NCI-H460 (cell line): ENCODE data around the gene ASB1. TPM values are rescaled to one million over a fixed set of nuclear protein-coding genes. Genes with fewer than 3 reads are reported as not detected.
"Not testable (repeated sequence)": the region's sequence is repeated elsewhere in the genome, so short reads cannot be mapped to it uniquely, and the experiment has no call there.

ENCODE experiments used
- DNase-seq: peaks from one replicate; pipeline ENCODE4 v3.0.0-alpha.2; 2016; ENCODE audit warnings: low read depth; ENCODE audit errors: extremely low read depth
- total RNA-seq: library from RNA; depleted of rRNA; stranded (reverse); fragments of >200 nt; shearing (Covaris generic); gene quantifications from 2 replicates; pipeline ENCODE4 v1.2.3, GENCODE V29; 2014

Gene ASB1
- total RNA-seq, 1 experiment from 2014 or later, result 36.7 TPM

DNA sequence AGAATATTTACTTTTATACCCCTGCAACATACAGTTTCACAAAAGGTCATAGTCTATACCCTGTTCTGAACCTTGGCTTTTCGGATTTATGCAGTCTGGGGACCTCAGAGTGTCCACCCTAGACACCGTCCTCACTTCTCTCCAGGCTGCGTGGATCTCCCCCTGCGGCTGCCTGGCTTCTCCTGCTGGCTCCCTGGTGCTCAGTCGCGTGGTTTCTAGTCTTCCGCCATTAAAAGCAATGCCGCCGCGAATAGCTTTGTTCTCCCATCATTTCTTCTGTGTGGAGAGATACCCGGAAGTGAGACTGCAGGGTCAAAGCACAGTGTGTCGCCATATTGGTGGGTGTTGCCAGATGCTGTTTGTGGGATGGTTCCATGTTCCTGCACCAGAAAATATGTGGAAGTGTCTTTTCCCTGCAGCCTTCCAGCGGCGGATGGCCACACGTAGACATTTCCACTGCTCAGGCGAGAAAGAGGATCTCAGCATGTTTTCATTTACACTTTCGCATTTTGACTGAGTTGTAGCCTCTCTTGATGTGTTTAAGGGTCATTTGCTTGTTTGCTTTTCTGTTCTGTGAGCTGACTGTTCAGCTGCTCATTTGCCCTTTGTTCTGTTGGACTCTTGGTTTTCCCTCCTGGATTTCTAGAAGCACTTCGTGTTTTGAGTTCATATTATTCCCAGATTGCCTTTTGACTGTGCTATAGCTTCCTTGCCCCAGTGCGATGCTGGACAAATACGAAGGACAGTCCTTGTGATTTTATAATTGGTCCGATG lies 22.9 kb upstream of the ASB1 start:
- no peak for DNase-seq

DNA sequence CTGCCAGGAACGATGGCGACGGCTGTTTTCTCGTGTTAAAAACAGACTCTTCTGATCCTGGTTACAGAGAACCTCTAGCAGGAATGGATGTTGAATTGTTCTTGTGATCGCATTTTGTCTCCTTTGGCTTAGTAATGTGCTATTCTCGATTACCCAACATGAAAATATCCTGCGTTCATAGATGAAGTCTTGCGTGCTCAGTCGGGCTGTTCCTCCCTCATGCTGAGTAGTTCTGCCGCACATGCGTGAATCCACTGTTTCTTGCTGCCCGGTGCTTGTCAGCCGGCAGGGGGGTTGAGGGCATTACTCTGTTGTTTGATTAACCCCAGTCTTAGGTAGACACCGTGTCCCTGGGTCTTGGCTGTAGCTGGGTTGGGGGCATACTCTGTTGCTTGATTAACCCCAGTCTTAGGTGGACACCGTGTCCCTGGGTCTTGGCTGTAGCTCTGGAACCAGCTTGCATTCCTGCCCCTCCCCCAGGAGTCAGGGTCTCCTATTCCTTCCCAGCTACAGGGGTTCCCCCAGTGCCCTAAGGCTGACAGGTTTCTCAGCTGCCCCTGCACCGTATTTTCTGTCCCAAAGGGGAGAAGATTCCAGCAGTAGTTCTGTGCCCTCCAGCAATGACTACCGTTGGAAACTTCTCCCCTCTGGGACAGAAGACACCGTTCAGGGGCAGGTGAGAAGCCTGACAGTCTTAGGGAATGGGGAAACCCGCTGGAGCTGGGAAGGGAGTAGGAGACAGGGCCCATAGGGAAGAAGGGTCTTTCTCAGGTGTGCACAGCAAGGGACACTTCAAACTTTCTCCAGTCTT lies 22.1 kb upstream of the ASB1 start:
- no peak for DNase-seq

DNA sequence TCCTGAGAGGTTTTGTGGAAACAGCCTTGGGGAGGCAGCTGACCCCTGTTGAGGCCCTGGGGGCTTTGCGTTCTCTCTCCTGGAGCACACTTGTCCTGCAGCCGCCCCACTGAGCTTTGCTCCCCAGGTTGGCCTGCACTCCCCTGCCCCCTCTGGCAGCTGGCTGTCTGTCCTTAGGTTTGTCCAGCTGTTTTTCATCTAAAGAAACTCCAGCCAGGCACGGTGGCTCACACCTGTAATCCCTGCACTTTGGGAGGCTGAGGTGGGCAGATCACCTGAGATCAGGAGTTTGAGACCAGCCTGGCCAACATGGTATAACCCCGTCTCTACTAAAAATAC lies 21.5 kb upstream of the ASB1 start:
- not testable (repeated sequence) for DNase-seq

DNA sequence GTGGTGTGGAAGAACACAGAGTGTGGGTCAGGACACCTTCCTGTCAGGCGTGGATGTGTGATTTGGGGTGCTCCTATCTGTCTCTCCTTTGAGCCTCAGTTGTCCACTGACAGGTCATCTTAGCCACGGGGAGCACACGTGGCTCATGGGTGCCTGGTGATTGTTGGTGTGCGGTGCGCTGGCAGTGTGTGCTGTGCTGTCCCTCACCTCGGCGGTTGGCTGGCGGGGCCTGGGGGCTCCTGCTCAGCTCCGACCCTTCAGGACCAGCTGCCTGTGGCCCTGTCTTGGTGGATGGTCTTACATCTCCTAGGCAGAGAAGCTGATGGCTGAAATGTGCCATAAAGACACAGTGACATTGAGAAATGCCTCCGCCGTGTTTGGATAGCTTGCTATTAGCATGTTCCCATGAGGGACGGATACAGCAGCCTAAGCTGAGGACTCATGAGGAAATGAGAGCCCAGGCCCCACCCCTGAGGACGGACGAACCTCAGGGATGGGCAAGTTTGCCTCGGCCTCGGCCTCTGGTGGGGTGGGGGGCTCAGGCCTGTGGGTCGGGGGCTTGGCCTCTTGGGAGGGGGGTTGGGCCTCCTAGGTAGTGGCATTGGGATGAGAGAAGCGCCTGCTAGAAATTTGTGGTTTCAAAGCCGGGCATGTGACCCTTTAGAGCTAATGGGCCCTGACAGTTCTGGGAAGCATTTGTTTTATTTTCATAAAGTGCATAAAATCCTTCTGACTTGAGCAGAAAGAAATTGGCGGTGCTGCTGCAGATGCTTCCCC lies 20.3 kb upstream of the ASB1 start:
- no peak for DNase-seq

DNA sequence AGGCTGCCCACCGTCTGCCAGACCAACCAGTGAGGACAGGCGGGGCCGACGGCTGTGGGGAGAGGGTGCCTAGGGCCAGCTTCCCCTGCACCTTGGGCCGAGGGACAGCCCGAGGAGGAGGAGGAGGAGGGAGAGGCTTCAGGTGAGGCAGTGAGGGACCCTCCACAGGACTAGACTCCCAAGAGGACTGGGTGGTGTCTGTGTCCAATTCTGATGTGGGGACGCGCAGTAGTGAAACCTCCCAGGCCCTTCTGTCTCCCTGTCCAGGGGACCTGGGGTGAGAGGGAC lies 19.8 kb upstream of the ASB1 start:
- DNase-seq, result no peak

DNA sequence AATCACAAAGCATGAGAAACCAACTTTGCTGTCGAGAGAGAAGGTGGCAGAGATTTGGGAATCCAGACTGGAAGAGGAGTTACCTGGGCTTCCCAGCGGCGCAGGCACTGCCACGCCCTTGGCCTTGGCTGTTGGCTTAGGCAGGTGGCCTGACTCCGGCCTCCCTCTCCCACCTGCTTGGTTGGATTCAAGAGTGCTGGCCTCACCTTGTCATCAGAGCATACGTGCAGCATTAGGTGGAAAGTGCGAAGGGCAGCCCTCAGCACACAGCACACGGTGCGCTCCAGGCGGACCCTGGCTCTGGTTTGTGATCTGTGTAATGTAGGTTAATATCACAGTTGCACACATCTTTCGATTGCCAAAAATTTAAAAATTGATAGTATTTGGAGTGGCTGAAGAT lies 19.2 kb upstream of the ASB1 start:
- no peak for DNase-seq

DNA sequence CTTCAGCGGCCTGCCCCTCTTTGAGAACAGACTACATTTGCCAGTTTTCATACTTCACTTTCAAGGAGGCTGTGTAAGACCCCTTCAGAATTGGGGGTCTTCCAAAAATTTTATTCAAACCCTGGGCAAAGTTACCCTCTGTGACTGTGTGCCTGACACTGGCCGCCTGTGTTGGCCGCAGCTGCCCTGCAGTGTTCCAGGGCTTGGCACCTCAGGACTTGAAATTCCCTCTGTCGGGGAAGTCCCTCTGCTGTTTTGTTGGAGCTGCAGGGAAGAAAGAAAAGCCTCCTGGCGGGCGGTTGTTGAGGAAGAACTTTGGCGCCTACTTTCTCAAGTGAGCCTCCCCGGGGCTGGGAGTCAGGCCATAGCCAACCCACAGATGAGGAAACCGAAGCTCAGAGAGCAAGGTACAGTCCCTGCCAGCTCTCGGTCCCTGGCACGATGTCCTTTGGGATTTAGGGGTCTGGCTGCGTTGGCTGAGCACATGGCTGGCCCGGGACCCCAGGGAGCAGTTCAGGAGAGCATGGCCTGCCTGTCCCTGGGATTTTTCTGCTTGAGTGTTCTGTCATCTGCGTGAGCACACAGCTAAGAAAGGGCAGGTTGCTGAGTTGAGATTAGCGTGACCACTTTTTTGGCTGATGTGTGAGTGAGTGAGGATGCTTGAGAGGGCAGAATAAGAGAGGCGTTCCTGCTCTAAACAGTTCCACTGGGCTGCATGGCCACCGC lies 17.9 kb upstream of the ASB1 start:
- DNase-seq, result no peak

DNA sequence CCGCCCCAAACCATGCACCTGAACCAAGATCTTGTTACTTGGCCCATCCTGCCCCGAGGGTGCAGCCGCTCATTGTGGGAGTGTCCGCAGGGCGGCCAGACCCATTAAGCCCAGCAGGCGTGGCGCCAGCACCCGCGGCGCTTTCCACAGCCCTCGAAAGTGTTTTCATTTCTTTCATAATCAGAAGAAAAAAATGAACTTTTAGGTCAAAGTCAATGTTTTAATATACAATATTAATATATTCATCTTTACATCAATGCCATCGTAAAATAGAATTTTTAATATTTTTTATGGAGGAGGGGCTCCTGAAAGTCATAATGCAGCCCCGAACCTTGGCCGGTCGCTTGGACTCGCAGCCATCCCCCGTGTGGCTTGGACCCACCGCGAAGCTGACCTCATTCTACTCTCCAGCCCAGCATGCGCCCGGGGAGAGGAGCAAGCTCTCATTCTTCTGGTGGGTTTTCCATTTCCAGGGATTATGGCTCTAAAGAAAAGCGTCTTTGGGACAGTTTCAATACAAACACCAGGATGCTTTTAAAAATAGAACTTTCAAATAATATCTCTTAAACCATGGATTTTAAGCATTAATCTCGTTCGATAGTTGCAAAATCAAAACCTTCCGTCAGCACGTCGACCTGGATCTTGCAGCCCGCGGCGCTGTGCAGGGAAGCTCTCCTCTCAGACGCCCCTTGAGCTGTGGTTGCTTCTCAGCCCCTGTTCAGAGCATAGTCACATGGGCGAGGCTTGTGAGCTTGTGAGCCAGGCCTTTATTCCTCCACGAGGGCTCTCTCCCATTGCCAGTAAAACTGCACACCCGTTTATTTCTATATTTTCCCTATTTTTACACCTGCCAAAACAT lies 17.2 kb upstream of the ASB1 start:
- DNase-seq, result no peak

DNA sequence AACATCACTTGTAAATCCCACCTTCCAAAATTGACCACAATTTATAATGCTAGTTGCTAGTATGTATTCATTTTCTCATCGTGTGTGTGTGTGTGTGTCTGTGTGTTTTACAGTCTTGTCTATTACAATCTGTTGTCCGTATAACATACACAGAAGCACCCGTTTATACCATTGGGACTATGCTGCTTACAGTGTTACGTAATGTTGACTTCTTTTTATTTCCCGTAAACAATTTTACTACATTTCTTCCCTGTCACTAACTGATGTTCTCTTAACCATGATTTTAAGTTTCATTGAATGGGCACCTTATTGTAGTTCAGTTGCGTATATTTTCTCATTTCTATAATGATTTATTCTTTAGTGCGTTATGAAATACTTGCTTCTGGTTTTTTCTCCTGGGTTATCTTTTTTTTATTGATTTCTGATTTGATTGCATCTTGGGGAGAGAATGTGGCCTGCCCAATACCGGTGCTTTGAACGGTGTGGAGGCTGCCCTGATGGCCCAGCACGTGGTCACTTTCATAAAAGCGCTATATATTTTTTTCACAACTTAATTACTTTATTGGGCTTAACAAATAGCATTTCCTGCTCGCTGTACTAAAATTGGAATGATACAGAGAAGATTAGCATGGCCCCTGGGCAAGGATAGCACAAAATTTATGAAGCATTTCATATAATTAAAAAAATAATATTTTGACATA lies 14.5 kb upstream of the ASB1 start:
- DNase-seq, result no peak

DNA sequence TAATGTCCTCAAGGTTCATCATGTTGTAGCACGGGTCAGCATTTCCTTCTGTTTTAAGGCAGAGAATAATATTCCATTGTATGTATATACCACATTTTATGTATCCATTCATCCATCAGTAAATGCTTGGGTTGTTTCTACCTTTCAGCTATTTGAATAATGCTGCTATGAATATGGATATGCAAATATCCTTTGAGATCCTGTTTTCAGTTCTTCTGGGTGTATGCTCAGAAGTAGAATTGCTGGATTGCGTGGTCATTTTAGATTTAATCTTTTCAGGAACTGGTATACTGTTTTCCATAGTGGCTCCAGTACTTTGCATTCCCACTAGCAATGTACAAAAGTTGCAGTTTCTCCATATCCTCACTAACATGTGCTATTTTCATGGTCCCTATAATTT lies 13.4 kb upstream of the ASB1 start:
- DNase-seq, result no peak

DNA sequence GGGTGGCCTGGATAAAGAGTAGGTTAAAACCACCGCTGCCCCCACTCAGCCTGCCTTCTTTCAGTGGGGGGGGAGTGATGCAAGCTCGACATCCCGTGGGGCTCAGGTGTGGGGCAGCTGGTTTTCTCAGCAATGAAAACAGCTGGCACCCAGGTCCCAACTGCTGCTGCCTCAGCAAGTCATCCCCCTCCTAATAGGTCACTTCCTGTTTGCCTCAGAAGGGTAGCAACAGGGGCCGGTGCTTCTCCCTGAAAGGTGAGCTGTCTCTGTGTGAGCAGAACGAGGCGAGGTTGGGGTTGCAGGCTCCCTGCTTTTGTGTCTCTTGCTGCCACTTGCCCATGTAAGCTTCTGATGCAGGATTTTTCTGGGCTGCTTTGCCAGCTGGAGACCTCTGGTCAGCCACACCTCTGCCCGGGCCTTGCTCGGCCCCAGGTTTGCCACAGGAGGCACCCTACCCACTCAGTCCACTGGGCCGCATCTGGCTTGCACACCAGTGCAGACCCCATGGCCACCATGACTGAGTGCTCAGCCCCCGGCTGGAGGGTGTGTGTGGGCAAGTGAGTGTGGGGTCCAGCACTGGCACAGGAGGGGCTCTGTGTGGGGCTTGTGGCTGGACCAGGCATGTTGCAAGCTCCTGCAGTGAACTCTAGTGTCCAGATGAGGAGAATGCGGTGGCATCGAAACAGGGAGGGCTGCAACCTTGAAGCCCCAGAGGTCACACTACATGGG lies 11.5 kb upstream of the ASB1 start:
- DNase-seq, result no peak

DNA sequence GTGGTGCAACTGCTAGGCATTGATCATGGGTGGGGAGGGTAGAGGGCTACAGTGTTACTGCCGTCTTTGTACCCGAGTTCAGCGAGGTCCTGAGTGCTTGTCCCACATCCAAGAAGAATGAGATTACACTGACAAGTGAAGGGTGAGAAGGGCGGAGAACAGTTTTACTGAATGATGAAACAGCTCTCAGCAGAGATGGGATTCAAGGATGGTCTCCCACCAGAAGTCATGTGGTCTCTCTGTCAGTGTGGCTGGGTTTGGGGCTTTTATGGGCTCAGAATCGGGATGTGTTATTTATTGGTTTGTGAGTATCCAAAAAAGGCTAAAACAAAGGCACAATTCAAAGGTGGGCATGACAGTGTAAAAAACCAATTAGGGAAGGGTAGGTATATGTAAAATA lies 10.8 kb upstream of the ASB1 start:
- no peak for DNase-seq

DNA sequence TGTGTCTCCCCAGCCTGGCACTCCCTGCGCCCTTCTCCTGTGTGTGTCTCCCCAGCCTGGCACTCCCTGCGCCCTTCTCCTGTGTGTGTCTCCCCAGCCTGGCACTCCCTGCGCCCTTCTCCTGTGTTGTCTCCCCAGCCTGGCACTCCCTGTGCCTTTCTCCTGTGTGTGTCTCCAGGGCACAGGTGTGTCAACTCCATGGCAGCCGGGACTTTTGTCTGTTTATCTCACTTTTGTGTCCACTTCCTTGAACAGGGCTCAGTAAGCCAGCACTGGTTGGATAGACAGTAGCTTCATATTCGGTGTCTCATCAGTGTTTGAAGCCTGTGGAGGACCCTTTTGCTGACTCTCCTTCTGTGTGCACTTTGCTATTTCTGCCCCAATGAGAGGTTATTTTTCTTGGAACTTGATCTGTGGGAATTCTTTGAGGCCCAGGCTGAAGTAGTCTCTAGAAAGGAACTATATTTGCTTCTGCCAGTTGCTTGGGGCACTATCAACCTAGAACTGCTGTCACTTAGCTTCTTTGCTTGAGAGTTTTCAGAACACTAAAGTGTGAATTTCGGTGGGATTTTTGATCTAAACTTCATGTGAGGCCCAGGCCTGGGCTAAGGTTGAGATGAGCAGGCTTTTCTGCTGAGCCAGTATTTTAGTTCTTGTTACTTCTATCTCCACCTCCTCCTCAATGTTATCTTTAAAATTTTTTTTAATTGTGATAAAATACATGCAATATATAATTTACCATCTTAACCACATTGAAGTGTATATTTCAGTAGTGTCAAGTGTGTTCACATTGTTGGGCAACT lies 8.3 kb upstream of the ASB1 start:
- DNase-seq, result no peak

DNA sequence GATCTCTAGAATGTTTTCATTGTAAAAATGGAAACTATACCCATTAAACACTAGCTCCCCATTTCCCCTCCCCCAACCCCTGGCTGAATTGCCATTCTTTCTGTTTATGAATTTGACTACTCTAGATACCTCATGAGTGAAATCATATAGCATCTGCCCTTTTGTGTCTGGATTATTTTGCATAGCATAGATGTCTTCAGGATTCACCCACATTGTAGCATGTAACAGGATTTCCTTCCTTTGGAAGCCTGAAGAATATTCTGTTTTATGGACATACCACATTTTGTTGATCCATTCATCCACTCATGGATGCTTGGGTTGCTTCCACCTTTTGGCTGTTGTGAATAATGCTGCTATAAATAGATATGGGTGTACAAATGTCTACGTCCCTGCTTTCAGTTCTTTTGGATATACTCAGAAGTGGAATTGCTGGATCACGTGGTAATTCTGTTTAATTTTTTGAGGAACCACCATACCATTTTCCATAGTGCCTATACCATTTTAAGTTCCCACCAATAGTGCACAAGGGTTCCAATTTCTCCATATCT lies 7.7 kb upstream of the ASB1 start:
- DNase-seq, result no peak

DNA sequence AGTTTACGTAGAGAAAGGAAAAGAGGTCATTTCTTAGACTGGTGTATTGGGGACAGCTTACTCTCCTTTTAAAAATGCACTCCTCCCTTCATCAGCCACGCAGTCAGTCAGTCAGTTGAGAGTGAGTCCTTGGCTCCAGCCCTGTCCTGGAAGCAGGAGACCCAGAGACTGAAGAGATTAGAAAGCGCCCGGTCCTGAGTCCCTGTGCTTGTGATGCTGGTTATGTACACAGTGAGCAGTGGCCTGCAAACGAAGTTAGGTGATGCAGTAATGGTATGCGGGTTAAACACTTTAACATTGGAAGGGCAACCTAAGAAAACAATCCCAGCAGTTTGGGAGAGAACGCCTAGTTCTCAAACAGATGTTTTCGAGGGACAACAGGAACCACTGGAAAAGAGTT lies 6.3 kb upstream of the ASB1 start:
- no peak for DNase-seq

DNA sequence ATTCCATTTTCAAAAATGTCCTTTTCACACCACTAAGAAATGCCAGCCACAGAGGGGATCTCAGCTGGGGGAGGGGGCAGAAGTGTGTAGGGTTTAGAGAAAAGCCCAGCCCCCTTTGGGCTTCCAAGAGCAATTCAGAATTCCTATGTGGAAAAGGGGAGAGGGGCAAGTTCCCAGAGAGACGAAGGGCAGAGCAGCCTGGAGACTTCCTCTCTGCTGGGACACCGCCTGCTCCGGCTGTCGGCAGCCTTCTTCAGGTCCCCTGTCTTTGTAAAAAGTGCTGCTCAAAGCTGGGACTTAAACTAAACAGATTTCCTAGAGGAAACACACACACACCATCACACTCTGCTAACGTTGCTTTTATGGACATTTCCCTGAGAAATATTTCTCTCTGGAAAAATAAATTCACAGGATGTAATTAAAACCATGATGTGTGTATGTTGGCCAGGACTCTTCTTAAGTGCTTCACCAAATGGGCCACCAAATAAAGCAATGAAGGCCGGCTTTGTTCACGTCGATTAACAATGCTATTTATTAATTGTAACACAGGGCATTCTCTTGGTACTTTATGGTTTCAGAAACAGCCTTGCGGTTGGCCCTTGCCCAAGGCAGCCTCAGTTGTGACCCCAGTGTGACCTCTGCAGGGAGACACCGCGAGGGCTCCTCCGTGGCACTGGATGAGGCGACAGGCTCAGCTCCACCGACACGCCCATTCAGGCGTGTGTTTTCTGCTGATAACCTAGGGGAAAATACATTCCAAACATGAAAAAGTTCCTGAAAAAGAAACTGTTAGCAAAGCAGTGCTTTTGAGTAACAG lies 5.6 kb upstream of the ASB1 start:
- no peak for DNase-seq

DNA sequence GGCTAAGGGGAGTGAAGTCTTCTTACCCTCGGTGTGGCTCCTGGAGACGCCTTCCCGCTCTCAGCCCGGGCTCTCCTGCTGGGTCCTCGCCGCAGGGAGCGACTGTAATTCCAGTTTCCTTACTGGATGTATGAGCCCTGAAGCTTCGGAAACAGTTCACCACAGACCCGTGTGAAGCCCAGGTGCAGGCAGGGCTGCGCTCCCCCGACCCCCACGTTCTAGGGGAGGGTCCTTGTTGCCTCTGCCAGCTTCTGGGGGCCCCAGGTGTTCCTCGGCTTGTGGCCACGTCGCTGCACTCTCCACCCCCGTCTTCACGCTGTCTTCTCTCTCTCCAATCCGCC lies 5.1 kb upstream of the ASB1 start:
- no peak for DNase-seq
